ENCODE measurements around the gene ZFP36L2.

The ZFP36L2 gene

DNA sequence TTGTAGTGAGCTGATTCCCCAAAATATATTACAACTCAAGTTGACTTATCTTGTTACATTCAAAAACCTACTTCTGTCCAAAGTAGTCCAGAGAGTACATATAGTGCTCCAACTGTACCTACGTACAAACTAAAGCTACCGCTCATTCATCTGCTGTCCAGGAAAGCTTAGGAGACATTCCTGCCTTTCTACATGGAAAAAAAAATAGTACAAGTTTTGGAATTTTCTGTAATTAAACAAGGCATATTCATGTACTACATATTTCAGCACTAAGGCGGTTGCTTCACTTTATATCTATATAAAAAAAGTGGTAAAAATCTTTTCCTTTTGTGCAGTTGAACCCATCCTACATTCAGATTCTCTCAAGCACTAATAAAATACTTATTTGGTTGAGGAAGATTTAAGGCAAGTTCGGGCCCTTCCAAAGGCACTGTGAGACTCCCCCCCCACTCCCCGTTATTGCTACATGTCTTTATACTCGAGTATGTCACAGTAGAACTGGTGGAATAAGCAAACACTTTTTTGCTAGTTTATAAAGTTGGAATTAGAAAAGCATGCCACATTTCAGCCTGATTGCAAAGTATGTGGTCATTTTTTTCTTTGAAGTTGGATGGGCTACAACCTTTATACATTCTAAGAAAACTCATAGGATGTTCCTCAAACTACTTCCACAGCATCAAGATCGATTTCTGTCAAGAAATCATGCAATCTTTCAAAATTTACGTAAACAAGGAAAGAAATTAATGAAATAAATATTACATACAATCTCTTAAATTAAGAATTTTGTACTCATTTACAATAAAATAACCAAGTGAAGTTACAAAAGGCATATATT, 3.7 kb downstream of the ZFP36L2 start:
- no peak for DNase-seq

DNA sequence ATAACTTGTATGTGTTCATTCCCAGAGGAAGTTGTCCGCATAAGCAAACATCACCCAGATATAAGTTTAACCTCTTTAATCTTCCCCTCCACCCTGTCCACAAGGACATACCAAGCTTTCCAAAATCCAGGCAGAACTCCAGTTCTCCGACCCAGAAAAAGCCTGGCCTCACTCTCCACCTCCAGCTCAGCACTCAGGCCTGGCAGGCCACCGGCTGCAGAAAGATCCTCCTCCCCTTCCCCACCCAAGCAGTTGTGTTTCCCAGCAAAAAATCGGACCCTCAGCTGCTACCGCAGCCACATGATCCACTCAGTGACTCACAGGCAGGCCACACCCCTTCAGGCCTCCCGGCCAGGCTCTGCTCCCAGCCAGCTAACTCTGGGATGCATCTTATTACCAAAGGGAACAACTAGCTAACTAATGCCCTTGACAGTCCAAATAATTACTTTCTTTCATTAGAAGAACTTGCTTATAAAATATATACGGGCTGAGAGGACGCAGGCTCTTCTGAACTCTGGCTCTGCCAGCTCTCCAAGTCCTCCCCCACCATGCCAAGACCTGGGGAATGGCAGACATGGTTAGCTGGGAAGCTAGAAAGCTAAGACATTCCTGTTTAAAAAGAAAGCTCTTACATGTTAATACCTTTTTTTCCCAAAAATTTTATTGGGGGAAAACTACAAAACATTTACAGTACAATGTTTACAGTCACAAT, 4.5 kb downstream of the ZFP36L2 start:
- peak; percentile 98 for DNase-seq

DNA sequence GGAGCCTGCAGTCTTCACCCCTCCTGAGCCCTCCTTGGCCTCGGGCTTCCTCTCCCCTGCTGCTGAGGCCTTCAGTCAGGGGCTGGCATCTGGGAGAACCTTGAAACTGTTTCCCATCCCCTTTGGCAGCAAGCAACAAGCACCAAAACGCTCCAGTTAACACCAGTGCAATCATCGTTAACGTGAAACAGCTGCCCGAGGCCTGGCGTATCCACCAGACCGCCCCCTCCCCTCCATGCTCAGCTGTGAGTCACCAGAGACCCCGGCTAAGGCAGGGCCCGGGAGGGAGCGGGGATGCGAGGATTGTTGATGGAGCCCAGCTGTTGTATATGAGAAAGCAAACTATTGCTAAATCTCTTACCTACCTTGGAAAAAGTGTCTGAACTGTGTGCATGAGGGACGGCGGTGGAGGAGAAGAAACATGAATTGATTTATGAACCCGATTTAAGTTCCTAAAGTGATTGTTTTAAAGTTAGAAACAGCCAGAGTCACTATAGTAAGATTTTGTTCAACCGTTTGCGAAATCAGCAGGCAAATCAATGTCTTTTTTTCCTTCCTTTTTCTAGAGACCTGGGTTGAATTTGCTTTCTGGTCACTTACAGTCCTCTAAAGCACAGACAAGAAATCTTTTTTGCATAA, 5.2 kb downstream of the ZFP36L2 start:
- peak; percentile 94 for DNase-seq

DNA sequence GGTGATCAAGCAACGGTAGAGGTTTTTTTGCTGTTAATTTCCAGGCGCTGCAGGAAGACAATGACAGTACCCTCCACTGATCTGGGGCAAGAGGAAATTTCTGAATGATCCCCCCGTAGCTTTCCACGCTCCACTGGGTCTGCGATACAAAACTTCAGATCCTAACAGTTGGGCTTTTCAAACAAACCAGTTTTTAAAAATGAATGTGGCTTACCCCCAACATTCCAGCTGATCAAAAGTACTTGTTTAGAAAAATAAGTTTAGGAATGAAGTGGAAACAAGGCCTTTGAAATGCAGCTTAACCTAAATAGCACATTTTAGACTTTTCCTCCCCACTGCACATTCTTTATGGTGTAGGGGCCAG, 5.7 kb downstream of the ZFP36L2 start:
- DNase-seq = no peak

DNA sequence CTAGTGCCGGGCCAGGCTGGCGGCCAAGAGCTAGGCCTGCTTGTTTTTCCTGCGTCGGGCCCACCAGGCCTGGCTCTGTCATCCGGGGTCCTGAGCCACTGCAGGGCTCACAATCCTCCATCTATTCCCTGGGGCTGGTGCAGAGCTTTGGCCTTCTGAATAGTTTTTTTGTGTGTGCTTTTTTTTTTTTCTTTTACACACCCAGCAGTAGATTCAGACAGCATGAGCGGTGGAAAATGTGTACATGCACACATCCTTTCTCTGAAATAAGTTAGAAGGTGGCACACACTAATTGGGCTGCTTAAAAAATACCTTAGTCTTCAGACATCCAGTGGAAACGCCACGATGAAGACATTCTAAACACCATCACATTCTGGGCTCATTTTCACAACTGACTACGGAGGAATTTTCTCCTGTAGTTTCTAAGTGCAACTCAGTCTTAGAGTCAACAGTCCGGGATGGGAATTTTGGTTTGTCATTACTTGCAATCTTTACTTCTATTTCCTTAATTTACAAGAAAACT, 6.1 kb downstream of the ZFP36L2 start:
- no peak for DNase-seq

DNA sequence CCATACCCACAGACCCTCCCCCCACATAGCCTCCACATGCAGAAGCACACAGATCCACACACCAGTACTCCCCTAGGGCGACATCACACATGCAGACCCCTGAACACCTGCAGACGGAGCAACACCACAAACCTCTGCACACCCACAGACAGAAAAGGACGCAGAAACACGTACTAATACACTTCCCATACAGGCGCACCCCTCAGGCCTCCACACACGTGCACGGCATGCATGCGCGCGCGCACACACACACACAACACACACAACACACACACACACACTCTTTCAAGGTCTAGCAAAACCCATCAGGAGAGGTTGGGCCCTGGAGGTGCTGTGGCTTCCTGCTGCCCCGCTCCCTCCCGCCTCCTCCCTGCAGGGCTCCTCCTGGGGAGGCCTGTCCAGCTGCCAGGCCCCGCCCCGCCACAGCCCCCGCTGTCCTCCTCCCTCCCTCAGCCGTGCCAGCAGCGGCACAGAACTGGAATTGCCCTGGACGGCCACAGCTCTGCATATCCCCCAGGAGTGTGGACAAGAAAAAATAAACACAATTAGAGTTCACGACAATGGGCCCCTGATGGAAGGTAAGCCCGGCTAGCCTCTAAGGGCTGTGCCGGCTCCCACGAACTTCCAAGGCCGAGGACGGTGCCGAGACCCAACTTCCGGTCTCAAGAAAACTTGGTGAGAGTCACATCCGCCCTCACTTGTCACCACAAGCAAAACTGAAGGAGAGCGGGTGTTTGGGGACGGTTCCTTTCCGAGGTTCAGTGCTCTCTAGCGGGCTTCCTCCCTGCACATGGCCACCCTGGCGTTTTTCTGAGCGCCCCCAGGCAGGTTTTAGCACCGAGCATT, 6.8 kb downstream of the ZFP36L2 start:
- peak; percentile 91 for DNase-seq

DNA sequence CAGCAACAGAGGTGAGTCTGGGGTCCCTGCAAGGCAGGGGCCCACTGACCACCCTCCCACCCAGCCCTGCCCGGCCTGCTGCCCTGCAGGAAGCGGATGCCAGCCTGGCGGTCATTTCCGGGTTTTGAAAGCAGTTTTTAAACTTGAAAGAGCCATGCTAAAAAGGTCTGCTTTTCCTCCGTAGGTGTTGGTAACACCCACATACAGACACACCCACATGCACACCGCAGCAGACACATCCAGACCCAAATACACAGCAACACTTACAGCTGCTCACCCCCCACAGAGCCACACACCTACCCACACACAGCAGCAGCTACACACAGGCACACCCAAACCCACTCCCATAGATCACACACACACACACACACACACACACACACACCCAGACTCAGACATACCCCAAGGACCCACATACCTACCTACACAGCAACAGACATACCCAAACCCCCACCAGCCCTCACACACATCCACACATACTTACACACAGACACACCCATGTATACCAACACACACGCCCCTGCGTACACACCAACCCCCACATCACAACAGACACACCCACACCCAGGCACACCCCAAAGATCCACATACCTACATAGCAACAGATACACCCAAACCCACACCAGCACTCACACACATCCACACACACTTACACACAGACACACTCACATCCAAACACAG, 7.6 kb downstream of the ZFP36L2 start:
- peak; percentile 53 for DNase-seq

DNA sequence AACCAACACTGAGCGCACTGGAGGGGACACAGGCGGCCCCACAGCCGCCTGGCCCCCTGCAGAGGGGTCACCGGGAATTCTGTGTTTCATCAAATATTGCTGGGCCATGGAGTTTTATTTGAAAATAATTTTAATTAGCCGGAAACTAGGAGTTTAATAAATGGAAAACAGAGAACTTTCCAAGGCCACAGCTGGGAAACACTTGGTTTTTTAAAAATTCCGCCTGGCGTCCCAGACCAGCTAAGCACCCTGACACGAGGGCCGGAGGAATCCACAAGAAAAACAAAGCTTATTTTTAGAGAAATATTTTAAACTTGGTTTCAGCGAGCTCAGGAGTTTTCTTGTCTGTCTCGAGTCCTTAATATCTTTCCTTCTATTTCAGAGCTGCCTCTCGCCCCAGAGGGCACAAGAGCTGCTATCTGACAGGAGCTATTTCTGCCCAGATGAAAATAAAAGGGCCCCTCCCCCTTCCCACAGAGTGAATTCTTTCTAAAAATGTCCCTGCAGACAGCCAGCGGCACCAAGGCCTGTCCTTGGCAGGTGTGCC, 8.2 kb downstream of the ZFP36L2 start:
- DNase-seq = peak; percentile 56

DNA sequence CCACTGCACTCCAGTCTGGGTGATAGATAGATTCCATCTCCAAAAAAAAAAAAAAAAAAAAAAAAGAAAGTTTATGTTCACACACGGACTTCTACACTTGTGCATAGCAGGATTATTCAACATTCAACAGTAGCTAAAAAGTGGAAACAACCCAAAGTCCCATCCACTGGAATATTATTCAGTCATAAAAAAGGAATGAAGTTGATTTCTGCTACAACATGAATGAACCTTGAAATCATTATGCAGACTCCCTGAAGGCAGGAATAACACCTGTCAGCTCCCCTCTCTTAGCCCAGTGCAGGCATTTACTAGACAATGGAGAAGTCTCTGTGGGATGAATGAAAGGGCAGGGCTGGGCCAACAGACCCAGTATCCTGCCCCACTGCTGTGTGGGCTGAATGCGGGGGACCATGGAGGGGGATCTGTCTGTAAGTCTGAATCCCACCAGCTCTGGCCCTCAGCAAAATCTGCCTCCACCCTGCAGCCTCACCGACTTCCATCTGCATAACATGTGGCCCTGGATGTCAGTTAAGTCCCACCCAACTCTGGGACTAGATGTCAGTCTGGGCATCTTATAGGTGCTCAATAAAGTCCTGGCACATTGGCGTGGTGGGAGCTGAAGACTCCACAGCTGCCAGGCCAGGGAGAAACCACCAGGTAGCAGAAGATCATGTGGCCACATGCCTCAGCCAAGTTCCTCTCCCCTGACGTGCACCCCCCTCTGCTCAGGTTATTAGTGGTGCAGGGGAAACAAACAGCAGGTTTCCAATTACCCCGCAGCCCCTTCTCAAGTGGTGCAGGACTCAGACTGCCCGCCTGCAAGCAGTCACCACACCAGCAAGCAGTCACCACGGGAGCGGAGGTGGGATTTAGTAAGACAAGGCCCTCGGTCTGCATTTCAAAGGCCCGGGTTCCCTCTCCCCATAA, 8.9 kb downstream of the ZFP36L2 start:
- no peak for DNase-seq

DNA sequence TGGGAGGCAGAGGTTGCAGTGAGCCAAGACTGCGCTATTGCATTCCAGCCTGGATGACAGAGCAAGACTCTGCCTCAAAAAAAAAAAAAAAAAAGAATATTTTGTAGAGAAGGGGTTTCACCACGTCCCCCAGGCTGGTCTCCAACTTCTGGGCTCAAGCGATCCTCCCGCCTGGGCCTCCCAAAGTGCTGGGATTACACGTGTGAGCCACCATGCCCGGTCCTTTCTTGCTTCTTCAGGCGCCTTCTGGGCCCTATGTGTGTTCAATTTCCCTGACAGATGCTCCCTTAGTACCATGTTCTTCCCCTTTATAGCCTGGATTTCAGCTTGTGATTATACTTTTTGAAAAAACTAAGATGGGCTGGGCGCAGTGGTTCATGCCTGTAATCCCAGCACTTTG, 9.8 kb downstream of the ZFP36L2 start:
- no peak for DNase-seq

DNA sequence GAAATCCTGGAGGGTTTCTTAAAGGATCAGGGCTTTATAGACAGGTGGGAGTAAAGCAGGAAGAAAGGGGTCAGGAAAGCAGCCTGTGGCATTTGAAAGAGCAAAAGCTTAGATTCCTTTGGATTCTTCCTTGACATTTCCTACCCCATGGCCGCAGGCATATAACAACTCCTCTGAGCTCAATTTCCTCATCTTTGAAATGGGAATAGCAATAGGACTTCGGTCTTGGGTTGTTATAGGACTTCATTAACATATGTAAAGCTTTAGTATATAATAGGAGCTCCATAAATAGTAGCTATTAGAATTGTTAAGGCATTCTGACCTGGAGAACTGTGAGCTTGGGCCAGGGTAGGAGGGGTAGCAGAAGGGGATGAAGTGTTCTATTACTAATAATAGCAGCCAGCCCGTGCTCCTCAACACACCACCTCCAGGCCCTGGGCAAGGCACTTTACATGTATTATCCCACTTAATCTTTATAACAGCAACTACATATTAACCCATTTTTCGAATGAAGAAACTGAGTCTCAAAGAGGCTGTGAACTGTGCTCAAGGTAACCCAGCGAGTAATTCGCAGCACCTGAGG, 10.6 kb downstream of the ZFP36L2 start:
- DNase-seq = no peak

DNA sequence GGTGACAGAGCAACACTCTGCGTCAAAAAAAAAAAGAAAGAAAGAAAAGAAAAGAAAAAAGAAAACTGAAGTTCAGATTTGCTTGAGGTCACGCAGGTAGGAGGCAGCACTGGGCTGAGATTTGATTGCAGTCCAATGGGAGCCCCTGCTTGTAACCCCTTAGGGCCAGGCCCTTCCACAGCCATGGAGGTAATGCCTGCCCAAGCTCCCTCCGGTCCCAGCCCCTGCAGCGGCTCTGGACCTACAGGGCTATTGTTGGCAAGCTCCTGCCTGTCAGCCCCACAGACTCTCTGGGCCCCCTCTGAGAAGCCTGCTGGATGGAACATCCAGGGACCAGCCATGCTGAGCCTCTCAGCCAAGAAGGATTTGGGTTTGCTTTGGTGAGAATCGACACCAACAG, 12.2 kb downstream of the ZFP36L2 start:
- no peak for DNase-seq

DNA sequence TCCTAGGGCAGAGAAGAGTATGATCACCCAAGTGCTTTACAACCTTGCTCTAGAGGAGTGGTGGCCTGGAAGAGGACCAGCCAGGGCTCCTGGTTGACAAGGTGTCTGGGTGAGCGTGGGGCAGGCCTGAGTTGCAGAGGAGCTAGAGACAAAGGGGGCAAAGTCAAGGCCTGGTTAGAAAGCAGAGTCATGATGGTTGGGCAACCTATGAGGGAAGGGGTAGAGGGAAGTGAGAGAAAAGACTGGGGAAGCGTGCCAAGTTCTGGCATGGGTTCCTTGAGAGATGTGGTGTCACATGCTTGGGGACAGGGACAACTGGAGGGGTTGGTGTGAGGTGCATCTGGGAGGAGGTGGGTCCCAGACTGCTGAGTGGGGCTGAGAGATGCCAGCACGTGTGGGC, 13.5 kb downstream of the ZFP36L2 start:
- no peak for DNase-seq

DNA sequence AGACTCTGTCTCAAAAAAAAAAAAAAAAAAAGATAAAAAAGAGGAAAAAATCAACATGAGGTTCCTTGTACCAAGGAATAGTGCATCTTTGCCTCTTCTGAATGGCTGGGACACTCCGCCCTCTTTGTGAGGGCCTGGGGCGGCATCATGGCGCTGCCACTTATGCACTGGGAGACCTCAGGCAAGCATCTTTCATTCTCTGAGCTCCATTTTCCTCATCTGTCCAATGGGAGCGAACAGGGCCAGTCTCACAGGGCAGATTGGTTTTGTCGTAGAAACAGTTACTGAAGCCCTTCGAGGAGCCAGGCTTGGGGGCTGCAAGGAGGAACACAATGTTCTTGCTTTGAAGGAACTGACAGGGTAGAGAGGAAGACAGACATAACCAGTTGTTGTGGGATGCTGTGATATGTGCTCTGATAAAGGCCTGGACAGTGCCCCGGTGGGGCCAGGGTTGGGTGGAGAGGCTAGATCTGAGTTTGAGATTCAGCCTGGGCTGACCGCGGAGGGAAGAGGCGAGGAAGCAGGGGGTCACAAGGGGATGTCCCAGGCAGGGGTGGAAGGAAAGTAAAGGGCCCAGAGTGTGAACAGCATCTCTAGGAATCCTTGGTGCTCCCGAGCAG, 14.1 kb downstream of the ZFP36L2 start:
- DNase-seq = no peak

DNA sequence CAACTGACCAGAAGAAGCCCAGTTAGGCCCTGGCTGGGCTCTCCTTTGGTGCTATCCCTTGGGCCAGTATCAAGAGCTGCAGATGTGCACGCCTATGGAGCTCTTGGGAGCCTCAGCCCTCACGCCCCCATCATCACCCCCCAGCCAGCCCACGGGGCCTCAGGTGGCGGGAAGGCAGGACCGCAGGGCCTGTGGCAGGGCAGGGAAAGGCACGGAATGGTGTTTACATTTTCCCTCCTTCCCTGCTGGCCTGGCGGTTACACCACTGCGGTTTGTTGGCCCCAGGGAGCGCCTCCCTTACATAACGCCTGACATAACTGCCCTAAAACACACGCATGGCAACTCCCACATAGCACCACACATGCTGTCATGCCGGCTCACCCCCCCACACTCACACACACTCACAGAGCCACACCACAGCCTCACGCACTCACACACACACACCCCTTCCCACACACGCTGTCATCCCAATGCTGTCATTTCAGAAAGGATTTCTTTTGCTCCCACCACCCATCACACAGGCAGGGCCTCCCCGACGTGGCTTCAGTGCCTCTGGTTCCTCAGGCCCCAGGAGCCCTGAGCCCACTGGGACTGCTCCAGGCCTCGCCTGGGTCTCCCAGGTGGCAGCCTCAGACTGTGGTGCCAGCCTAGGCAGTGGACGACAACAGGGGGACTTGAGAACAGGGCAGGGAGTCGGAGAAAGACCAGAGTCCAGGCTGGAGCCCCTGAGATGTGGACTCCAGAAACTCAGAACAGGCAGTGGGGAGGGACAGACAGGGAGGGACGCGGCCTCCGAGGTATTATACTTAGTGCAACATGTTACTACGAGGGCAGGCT, 15.7 kb downstream of the ZFP36L2 start:
- DNase-seq = peak; percentile 74

DNA sequence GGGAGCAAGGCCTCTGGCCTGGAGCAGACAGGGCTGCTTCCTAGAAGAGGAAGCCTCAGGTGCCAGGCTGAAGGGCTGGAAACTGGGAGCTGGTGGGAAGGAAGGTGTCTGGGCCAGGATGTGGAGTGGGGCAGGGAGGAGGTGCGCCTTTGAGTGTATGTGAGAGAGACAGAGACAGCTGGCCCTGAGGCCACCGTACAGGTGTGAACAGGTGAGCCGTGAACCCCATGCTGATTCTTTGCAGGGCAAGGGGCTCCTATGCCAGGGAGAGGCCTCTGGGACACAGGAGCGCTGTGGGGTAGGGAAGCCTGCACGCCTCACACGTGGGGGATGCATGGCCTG, 16.3 kb downstream of the ZFP36L2 start:
- DNase-seq = no peak

DNA sequence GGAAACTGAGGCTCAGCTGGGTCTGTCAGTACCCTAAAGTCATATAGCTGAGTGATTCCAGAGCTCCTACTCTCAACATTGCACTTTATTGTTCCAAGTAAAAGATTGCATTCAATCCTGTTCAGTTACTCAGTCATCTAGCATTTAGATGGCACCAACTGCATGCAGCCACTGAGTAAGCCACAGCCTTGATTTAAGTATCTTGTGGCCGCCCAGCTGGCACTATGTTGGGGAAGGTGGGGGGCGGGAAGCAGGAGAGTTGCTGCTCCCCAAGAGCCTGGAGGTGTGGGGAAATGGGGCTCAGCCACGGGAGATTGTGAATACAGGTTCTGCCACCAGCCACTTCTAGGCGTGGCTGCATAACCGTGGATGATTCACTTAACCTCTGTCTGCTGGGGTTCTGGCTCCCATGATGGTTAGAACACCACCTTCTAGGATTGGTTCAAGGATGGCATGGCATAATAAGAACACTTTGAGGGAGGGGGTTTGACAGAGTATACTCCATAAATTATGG, 17.1 kb downstream of the ZFP36L2 start:
- no peak for DNase-seq

DNA sequence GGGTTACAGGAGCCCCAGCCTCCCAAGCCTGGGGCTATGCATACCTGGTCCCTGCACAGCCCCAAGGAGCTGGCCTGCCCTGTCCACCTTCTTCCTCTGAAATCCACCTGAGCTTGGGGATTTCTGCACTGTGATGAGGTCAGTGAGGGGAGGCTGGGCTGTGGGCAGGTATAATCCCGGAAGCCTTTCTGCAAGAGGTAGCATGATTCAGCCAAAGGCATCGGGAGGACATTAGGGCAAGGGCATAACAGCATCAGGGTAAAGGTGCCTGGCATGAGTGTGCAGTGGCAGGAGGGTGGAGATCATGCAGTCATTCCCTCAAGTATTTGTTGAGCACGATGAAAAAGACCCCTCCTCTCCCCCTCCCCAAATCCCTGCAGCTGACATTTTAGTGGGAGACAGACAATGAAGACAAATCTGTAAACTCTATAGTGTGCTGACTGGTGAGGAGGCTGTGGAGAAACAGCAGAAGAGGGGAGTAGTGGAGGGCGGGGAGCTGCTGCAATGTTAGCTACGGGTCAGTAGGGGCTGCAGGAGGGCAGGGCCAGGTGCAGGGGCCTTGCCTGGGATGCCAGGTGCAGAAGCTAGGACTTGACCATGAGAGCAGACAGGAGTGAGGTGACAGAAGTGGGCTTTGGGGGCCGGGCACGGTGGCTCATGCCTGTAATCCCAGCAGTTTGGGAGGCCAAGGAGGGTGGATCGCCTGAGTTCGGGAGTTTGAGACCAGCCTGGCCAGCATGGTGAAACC, 18.7 kb downstream of the ZFP36L2 start:
- DNase-seq = no peak
